NCI-H1694 (cell line): ENCODE data around the gene HYDIN.
A peak's percentile ranks its signal among the peaks of the same experiment; 100 is the strongest.
"Not testable (repeated sequence)": the region's sequence is repeated elsewhere in the genome, so short reads cannot be mapped to it uniquely, and the experiment has no call there.

Source experiments
- DNase-seq: peaks from one replicate; lab custom pipeline; 2025; lab: John Stamatoyannopoulos, UW

Gene HYDIN

GRCh38 chr16:70999735-71000134, 230.8 kb downstream of the HYDIN start:
- DNase-seq, result peak; percentile 21

- not testable (repeated sequence) for DNase-seq
Observed at GRCh38 chr16:70995799-70996198, 234.7 kb downstream of the HYDIN start.

GRCh38 chr16:70992511-70992910, 238.0 kb downstream of the HYDIN start:
- not testable (repeated sequence) for DNase-seq

GRCh38 chr16:70987019-70987715, 243.4 kb downstream of the HYDIN start:
- not testable (repeated sequence) for DNase-seq

DNA sequence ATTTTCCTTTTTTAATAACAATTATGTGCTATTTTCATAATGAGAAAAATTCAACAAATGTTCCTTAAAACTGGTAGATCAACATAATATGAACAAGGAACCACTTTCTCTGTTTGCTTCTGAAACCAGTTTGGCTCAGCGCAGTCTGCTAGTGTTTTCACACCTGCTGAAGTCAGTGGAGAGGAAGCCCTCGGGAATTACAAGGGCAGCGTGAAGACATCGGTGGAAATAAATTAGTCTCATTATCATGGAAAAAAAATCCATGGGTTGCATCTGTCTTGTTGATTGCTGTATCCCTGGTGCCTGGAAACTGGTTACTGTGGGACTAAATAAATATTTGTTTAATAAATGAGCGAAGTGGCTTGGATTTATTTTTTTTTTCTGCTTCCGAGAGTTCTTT, 245.8 kb downstream of the HYDIN start:
- not testable (repeated sequence) for DNase-seq

DNA sequence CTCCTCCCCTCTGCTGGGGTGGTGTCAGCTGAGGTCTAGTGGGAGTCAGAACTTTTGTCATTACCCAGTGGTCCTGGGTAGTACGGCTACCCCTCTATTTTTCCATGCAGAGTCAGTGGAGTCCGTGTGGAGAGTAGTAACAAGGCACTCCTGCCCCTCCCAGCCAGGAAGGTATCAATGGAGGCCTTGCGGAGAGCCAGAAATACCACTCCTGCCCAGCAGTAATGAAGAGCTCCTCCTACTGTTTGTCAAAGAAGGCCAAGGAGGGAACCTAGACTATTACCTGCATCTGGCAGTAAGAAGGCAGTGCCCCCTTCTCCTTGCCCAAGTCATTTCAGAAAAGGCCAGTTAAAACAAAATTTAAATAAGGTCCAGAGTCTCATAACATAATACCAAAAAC, 262.2 kb downstream of the HYDIN start:
- not testable (repeated sequence) for DNase-seq

GRCh38 chr16:70960169-70960568, 270.4 kb downstream of the HYDIN start:
- DNase-seq, result not testable (repeated sequence)

DNA sequence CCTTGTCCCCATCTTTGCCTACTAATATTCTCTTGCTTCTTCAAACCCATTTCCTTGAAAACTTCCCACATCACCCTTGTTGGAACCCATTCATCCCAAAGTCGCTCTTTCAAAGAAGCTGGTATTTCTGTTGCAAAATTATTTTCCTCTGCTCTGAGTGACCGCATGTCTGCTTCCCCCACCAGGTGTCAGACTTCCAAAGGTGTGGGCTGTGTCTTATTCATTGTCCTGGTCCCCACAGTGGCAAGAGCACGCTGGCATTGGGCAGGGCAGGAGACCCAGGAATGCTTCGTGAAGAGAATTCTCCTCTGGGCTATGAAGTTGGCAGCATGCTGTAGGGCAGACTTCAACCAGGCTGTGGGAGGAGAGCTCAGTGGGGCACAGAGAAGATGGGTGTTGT, 275.6 kb downstream of the HYDIN start:
- DNase-seq, result not testable (repeated sequence)

GRCh38 chr16:70953824-70954223, 276.7 kb downstream of the HYDIN start:
- not testable (repeated sequence) for DNase-seq

GRCh38 chr16:70943551-70943950, 287.0 kb downstream of the HYDIN start:
- not testable (repeated sequence) for DNase-seq

DNA sequence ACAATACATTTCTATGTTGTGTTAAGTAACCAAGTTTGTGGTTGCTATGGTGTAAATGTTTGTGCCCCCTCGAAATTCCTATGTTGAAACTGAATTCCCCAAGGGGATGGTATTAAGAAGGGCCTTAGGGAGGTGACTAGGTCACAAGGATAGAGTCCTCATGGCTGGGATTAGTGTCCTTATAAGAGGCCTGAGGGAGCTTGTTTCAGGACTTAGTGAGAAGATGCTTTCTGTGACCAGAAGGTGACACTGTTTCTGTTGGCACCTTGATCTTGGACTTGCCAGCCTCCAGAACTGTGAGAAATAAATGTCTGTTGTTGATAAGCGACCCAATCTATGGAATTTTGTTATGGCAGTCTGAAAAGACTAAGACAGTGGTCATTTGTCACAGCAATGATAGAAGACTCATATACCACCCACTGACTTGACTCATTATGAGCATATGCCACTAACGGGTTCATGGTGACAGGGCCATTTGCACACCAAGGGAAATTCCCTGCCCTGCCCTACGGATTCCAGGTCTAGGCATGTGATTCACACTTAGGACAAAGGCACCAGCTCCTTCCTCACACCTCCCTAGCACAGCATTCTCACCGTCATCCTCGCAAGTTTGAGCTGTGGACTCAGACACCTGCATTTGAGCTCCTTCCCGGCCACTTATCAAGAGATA, 290.7 kb downstream of the HYDIN start:
- not testable (repeated sequence) for DNase-seq

DNA sequence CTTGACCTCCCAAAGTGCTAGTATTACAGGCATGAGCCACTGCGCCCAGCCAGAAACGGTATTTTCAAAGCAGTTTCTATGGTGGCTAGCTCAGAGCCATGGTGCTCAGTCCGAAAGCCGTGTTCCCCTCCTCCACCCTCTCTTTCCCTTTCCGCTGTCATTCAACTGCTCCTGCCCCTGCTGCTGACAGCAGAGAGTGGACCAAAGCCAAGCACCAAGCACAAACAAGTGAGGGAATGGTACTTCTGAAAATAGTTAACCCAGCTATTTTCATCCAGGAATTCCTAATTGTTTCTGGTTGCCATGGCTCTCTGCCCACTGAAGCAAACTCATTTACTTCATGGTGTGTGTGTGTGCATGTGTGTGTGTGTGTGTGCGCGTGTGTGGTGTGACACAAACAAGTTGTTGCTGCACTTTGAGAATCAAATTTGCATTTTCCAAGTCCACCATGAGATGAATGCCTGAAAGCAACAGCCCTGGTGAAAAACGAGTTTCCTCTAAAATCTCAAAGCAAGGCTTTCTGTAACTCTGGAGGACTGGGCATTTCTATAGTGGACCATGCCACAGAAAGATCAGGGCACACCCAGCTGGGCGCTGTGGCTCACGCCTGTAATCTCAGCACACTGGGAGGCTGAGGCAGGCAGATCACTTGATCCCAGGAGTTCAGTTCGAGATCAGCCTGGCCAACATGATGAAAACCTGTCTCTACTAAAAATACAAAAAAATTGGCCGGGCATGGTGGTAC, 293.6 kb downstream of the HYDIN start:
- DNase-seq, result not testable (repeated sequence)

DNA sequence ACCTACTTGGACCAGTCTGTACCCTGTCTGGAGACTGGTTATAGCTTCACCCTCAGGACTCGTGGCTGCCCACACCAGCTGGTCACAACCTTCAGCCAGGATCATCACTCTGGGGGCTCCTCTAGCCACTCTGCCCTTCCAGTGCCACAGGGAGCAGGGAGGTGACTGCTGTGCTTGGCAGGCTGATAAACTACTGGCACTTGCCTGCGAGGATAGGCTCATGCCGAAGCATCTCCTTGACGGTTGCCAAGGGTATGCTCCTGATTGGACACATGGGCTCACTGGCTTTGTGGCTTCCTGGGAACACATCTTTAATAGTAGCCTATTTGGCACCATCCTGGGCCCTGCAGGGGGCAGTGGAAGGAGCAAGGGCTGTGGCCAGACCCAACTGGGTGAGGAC, 295.2 kb downstream of the HYDIN start:
- DNase-seq, result not testable (repeated sequence)

- DNase-seq, result not testable (repeated sequence)
Observed at GRCh38 chr16:70933746-70934145, 296.8 kb downstream of the HYDIN start.

DNA sequence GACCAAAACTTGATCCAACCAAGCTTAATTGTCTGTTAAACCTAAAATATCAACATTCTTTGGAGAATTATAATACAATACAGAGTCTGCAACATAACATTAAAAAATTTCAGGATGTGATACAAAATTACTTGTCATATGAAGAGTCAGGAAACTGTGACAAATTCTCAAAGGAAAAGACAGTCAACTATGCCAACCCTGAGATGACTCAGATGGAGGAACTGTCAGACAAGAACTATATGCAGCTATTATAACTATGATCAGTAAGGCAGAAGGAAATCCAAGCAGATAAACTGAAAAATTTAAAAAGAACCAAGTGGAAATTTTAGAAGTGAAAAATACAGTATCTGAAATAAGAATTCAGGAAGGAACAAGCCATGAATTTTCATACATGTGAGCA, 299.8 kb downstream of the HYDIN start:
- DNase-seq, result not testable (repeated sequence)

DNA sequence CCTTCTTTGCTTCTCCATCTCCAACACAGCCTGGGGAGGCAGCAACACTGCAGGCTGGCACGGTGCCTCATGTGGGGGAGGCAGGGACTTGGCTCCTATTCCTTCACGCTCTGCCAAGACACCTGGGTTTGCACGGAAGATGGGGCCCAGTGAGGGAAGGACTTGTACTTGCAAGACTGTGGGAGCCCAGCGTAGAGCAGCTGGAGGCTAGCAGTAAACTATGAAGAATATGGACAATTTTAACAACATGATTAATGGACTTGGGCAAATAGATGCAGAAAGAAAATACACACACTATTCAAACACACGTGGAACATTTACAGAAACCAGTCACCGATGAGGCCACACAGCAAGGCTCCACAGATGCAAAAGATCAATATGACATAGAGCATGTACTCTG, 308.4 kb downstream of the HYDIN start:
- not testable (repeated sequence) for DNase-seq

DNA sequence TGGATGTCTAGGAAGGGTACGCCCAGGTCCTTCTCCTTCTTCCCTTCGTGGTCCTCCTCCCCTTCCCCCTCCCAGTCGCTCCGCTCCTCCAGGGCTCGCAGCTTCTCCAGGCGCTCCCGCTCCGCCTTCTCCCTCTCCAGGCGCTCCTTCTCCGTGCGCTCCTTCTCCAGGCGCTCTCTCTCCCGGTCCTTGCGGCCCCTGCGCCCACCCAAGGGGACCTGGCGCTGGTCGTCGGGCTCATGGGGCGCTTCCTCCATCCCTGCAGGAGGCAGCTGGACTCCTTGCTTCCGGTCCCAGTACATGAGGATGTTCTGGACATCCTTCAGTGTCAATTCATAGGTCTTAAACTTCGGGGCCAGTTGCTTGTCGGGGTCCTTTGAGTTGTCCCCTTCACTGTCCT, 309.9 kb downstream of the HYDIN start:
- not testable (repeated sequence) for DNase-seq

DNA sequence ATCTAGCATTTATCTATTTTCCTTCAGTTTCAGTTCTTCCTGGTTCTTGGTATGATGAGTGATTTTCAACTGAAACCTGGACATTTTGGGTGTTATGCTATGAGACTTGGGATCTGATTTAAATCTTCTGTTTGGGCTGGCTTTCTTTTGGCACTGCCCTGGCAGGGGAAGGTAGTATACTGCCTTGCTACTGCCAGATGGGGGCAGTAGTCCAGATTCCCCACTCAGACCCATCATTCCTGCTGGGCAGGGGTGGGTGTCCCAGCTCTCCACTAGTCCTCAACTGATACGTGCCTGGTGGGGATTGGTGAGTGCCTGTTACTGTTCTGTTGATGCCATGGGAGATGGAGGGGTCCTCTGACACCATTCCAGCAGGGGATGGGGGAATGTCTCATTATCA, 342.3 kb downstream of the HYDIN start:
- not testable (repeated sequence) for DNase-seq

GRCh38 chr16:70884652-70885051, 345.9 kb downstream of the HYDIN start:
- not testable (repeated sequence) for DNase-seq

DNA sequence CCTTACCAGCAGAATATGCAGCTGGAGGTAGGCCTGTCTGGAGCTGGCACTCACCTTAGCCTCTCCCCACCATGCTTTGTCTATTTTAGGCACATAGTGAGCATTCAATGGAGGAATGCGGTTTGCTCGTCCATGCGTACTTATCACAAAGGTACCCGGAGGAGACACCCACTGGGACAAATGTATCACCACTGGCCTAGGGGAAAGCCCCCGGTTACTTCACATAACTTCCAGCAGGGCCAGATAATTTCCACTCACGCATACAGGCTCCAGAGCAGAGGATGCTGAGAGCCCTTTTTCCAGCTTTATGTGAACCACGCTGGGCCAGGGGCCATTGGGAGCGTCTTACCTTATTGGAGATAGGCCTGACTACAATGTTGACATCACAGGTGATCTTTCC, 348.2 kb downstream of the HYDIN start:
- not testable (repeated sequence) for DNase-seq

DNA sequence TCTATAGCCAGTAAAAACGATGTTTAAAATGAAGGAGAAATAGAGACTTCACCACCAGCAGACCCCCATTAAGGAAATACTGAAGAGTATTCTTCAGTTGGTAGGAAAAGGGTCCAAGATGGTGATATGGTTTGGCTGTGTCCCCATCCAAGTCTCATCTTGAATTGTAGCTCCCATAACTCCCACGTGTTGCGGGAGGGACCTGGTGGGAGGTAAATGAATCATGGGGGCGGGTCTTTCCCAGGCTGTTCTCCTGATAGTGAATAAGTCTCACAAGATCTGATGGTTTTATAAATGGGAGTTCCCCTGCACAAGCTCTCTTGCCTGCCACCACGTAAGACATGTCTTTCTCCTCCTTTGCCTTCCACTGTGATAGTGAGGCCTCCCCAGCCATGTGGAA, 352.6 kb downstream of the HYDIN start:
- not testable (repeated sequence) for DNase-seq

- DNase-seq, result not testable (repeated sequence)
Observed at GRCh38 chr16:70876442-70876841, 354.1 kb downstream of the HYDIN start.

- DNase-seq, result not testable (repeated sequence)
Observed at GRCh38 chr16:70864698-70865097, 365.8 kb downstream of the HYDIN start.
